HG03097 (cell line): ENCODE results near the gene GMPR.
"Not testable (repeated sequence)": the region's sequence is repeated elsewhere in the genome, so short reads cannot be mapped to it uniquely, and the experiment has no call there.

Source experiments
- ATAC-seq: cut with Tn5 transposase; IDR thresholded peaks from one replicate; pipeline ENCODE4 v1.9.1; 2021; ENCODE audit not compliant: unreplicated experiment, low FRiP score

GMPR gene

DNA sequence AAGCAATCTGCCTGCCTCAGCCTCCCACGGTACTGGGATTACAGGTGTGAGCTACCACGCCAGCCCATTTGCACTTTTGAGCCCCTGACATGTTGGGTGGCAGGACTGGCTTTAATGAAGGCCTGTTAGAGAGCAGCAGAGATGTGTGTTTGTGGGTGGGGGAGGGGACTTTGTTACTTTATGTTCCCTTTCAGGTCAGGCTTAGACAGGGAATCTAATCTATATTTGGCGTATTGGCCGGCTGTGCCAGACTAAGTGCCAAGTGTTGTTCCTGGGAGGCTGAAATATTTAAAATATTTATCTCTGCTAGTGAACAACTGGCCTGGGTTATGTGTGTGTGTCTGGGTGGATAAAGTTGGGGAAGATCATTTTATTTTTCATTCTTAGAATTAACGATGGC lies 6.1 kb downstream of the GMPR start:
- ATAC-seq = no peak

DNA sequence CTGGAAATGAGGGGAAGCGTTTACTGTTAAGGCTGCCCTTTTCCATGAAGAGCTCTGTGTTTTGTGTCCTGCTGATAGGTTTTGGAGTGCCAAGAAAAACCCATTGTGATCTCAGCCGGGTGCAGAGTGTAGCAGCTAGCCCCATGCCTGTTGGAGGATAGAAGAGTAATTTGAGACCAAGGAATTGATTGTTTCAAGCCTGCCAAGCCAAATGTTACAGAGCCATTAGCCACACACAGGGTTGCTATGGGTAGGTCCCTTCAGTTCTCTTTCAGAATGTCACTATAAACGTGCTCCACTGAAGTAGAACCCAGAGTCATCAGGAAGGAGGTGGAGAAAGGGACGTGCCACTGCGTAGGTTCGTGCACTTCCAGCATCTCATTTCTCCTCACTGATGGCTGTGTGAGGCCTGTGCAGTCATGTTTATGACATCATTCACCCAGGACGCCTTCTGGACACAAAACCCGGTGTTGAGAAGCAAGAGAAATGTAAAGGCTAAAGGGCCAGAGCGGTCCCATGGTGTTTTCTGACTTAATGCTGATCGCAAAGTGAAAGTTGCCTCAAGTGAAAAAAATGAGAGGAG lies 6.6 kb downstream of the GMPR start:
- ATAC-seq = no peak

DNA sequence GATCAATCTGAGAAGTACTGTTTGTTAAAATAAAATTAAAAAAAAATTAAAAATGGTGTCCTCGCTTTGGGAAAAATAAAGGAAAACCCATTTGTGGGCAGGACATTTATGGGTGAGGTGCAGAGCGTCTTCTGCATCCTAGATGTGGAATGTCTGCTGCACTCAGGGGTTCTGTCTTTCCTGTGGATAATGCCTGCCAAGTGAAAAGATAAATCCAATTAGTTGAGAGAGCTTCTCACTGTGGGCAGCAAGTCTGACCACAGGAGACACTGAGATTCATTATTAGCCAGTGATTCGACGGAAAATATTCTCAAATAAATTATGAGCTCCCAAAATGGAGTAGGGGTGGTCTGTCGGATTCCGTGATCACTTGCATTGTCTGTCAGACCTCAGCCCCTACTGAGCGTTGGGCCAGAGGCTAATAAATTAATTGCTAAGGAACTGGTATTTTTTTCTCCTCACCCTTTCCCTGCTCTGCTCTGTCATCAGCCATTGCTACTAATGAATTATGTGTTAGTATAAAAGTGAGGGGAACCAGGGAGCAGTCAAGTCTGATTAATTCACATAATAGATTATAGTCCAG lies 10.0 kb downstream of the GMPR start:
- no peak for ATAC-seq

DNA sequence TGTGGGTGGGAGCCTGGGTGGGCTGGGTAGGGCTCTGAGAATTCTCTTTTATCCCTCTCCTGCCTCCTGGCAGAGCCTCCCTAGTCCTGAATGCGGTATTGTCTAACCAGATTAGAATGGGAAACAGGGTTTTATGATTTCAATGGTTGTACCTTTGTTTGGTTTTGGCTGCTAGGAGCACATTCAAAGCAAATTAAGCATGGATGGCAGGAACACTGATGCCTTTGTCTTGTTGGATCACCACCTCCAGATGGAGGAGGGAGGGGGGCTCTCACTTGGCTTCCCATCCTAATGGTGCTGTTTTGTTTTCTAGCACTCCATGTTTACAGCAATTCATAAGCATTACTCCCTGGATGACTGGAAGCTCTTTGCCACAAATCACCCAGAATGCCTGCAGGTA lies 11.6 kb downstream of the GMPR start:
- ATAC-seq = no peak

DNA sequence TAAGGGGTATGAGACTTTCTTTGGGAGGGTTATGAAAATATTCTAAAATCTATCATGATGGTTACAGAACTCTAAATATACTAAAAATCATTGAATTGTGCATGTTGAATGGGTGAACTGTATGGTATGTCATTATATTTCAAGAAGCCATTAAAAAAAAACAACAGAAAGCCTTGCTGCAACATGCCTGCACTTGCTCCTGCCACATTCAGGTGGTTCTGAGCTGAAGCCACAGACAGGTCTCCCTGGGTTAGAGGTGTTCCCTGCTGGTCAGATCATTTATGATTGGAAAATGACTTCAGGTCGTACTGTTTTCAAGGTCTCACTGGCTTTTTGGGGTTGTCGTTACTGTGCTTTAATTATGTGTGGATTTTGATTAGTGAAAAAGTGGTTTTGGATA lies 13.3 kb downstream of the GMPR start:
- no peak for ATAC-seq

DNA sequence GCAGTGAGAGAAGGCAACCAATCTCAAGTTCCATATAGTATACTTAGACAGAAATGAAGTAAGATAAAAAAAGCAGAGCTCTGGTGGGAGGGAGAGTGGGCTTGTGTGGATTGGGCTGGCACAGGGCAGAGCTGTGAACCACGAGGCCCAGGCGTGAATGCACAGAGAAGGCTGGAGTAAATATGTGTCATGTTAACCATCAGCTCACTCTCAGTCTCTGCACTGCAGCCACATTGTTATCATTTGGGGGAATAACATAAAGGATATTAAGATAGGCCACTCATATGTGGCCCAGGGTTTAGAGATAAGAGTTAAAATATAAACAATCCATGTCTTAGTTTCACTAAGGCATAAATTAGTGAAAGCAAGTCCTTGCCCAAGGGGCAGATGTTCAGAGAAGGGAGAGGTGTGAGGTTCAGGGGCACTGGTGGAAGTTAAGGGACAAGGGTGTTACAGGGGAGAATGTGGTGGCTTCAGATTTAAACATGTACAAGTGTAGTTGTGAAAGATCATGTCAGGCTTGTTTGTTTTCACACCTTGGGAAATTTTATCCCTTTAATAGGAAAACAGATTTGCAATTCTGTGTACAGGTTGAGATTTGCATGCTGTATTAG lies 14.4 kb downstream of the GMPR start:
- no peak for ATAC-seq

DNA sequence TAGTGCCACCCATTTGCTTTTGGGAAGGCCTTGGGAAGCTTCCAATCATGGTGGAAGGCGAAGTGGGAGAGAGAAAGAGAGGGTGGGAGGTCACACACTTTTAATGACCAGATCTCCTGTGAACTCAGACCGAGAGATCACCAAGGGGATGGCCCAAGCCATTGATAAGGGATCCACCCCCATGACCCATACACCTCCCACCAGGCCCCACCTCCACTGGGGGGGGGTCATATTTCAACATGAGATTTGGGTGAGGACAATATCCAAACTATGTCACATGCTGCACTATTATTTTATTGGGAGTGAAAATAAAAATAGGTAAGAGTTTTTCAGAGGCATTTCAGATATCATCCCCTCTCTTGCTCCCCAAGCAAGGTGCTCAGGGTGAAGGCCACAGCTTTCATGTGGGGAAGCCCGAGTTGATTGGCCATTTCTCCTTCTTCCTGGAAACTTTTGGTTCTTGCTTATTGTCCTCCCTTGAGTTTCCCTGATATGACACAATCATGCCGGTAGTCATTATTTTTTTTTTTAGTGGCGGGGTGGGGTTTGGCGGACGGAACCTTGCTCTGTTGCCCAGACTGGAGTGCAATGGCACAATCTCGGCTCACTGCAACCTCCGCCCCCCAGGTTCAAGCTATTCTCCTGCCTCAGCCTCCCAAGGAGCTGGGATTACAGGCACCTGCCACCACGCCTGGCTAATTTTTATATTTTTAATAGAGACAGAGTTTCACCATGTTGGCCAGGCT lies 15.2 kb downstream of the GMPR start:
- no peak for ATAC-seq

DNA sequence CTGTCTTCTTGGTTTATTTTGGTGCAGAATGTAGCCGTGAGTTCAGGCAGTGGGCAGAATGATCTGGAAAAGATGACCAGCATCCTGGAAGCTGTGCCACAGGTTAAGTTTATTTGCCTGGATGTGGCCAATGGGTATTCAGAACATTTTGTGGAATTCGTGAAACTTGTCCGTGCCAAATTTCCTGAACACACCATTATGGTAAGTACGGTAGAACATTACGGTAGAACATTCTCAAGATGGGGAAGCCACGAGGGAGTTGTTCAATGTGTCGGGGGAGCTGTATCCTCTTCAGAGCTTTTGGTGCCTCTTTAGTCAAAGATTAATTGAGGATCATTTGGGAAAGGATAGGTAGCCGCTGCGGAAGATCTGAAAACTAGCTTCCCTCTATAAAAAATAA lies 16.1 kb downstream of the GMPR start:
- no peak for ATAC-seq

DNA sequence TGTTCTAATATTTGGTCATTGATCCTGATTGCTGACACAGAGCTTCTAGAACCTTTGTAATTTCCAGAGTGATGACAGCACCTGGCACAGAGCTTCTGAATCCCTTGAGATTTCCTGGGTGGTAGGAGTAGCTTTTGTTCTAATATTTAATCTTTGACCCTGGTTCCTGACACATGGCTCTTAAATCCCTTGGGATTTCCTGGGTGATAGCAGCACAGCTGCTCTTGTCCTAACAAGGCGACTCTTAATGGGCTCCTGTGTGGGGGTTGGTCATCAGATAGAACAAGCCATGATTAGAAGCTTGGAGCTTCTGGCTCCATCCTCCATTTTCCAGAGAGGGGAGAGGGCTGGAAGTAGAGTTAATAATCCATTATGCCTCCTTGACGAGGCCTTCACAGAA lies 18.4 kb downstream of the GMPR start:
- ATAC-seq = no peak

DNA sequence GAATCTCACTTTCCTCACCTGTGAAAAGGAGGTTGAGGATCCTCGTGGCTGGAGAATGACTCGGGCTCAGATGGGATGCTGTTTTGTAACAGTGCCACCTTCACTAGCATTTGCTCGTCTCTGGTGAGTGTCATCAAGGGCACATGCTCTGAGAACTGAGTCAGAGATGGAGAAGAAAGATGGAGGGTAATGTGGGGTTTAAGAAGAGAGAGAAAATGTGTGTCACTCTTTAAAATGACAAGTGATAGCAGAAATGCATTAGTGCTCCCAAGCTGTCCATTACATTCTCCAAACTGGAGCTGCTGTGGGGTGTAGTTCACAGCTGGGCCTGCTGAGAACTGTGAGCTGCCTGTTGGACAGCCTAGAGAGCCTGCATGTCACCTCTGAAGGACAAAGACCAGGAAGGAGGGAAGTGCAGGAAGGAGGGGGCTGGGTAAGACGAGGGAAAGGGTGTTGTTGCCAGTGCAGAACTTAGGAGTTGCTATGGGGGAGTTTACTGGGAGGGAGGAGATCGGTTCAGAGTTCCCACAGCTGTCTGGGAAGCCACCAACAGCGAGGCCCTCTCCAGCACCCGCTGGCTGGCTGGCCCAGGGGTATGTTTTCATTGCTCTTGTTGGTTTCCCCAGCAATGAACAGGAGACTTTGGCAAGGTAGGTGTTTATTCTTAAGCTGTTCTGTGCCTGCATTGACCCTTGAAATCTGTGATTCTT lies 19.8 kb downstream of the GMPR start:
- ATAC-seq = no peak

DNA sequence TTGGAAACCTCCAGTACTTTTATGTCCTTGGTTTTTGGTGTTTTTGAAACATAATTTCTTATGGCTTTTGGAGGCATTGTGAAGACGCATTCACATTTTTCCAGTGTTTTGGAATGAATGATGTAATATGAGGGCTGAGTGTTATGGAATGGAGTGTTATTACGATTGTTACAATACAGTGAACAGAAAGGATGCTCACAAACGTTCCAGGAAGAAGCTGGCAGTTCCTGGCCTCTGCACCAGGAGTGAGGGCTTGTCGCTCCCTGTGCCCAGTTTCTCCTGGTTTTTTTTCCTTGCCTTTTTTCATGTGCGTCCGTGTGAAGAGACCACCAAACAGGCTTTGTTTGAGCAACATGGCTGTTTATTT lies 20.3 kb downstream of the GMPR start:
- no peak for ATAC-seq

DNA sequence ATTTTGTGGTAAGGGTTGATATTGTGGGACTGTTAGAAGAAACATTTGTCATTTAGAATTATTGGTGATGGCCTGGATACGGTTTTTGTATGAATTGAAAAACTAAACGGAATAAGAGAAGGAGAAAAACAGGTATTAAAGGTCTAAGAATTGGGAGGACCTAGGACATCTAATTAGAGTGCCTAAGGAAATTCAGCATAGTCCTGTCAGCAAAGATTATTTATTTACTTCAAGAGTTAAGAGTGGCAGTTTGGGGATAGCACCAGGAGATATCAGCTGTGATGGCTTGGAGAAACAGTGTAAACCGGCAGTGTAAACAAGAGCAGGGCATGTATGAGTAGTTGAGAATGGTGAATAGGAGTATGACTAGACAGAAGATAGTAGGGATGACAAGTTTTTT lies 21.2 kb downstream of the GMPR start:
- not testable (repeated sequence) for ATAC-seq

DNA sequence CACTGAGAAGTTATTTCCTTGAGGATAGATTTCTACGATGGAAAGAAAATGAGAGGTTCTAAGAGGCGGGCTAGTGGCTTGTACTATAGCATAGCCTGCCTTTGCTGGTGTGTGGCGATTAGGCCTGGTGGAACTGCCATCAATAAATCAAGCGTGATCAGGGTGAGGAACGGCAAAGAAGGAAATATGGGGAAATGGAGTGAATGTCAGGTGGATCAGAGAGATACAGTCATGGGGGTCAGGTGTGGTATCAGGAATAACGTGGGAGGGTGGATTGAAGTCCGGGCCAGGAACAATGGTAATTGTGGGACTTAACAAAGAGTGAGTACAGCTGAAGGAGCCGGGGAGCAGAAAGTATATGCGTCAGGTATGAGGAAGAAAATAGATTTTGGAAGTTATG lies 22.2 kb downstream of the GMPR start:
- not testable (repeated sequence) for ATAC-seq

DNA sequence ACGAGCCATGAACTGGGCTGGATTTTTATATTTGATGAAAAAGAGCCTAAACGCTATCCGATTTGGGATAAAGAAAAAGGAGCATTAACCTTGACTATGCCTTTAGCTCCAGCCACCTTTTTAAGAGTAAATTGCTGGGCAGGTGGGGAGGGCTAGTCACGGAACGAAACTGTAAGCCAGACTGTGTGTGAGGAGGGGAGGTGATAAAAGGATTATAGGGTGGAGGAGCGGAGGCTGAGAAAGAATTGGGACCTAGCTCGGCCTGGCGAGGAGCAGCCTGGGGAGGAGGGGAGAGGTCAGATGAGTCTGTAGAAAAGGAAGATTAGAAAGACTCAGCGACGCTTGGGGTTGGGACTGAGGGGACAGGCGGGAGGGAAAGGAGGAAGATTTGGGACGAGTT lies 24.4 kb downstream of the GMPR start:
- not testable (repeated sequence) for ATAC-seq

DNA sequence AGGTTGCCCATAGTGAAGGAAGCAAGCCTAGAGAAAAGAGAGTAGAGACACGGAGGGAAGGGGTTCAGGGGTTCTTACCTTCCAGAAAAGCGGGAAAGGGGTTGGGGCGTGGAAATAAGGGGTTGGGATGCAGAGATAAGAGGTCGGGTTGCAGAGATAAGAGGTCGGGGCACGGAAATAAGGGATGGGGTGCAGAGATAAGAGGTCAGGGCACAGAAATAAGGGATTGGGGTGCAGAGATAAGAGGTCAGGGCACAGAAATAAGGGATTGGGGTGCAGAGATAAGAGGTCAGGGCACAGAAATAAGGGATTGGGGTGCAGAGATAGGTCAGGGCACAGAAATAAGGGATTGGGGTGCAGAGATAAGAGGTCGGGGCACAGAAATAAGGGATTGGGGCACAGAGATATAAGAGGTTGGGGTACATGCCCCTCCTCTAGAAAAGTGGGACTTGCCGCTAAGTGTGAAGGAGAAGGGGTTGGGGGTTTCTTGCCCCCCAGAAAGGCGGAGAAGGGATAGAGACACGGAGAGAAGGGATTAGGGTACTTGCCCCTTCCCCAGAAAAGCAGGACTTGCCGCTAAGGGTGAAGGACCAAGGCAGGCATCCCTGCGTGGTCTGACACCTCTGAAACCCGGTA lies 25.2 kb downstream of the GMPR start:
- ATAC-seq = not testable (repeated sequence)

DNA sequence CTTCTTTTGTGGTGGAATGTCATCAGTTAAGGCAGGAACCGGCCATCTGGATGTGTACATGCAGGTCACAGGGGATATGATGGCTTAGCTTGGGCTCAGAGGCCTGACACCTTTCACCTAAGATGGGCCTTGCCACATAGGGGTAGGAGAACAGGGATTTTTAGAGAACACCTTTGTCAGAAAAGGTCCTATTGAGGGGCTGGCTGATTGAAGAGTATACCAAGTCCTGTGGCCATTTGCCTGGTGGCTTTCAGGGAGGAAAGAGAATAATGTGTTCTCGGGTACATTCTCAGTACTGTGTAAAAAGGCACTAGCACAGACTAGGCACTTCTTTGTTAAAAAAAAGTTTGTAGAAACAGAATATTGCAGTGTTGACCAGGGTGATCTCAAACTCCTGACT lies 26.4 kb downstream of the GMPR start:
- ATAC-seq = no peak

DNA sequence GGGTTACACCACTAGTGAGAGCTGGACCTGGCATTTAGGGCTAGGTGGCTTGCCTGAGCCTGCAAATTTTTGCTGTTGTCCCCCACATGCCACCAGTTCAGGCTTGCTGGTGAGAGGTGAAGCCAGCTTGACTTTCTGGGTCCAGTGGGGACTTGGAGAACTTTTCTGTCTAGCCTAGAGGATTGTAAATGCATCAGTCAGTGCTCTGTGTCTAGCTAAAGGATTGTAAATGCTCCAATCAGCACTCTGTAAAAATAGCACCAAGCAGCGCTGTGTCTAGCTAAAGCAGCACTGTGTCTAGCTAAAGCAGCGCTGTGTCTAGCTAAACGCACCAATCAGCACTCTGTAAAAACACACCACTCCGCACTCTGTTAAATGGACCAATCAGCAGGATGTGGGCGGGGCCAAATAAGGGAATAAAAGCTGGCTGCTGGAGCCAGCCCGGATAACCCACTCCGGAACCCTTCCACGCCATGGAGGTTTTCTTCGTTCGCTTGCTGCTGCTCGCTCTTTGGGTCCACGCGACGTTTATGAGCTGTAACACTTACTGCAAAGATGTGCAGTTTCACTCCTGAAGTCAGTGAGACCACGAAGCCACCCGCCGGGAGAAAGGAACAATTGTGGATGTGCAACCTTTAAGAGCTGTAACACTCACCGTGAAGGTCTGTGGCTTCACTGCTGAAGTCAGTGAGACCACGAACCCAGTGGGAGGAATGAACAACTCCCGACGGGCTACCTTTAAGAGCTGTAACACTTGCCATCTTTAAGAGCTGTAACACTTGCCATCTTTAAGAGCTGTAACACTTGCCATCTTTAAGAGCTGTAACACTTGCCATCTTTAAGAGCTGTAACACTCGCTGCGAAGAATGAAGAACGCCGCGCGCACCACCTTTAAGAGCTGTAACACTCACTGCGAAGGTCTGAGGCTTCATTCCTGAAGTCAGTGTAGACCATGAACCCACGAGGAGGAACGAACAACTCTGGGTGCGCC lies 27.3 kb downstream of the GMPR start:
- ATAC-seq = no peak

DNA sequence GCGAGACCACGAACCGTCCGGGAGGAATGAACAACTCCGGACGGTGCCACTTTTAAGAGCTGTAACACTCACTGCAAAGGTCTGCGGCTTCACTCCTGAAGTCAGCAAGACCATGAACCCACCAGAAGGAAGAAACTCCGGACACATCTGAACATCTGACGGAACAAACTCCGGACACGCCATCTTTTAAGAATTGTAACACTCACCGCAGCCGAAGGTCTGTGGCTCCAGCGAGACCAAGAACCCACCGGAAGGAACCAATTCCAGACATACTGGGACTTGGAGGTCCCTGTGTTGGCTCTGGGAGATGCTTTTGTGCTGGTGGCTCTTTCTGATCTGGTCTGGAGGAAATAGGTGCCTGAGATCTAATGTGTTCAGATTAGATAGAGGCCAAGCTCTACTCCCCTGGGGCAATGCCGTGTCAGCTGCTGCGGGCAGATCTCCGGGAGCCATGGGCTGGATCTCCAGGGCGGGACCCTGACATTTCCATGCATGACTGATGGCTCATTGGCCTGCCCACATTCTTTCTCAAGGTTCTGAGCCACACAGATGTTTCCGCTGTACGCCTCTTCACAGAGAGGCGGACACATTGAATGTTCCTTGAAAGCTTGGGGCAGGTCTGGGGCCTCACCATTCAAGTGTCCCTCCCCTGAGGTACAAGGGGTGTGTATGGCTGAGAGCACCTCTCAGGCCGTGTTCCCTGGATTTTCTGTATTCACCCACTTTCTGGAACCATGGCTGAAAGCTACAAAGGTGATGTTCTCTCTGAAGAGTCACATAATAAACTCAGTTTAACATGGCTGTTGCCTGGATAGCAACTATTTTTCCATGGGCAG lies 29.3 kb downstream of the GMPR start:
- no peak for ATAC-seq
